HepG2 (cell line): ENCODE measurements around the gene SP7. TPM values are rescaled to one million over a fixed set of nuclear protein-coding genes. Genes with fewer than 3 reads are reported as not detected.
A peak's percentile ranks its signal among the peaks of the same experiment; 100 is the strongest.

Experiments used
- ATAC-seq: fragments of 200-7000 bp; cut with Tn5 transposase; 3 replicates; pipeline ENCODE4 v1.9.1; 2020; ENCODE audit warnings: mild to moderate bottlenecking, moderate library complexity
- BruUV-seq: library from RNA; stranded (reverse); fragments of 400-500 nt; replicated peaks from 2 replicates; lab custom pipeline; 2021; lab: Mats Ljungman, UMichigan
- CTCF ChIA-PET: fragments of 300-600 bp; formaldehyde crosslinking; extraction: SDS; loops from one replicate; lab custom pipeline; 2021; ENCODE audit warnings: low total read pairs, inconsistent platforms, low intra/inter-chr PET ratio; lab: Yijun Ruan, JAX
- POLR2A ChIA-PET: fragments of 350-600 bp; sonication (Branson Sonifier 250); formaldehyde crosslinking; loops from one replicate; lab custom pipeline; 2020; ENCODE audit warnings: antibody characterized with exemption, inconsistent platforms; lab: Yijun Ruan, JAX
- DNase-seq: peaks from one replicate; pipeline ENCODE4 v3.0.0-alpha.2; 2015; ENCODE audit warnings: low spot score
- FAIRE-seq: peaks from 3 replicates; lab custom pipeline; 2011; peaks lifted over from hg19 to GRCh38; lab: Jason Lieb, UNC
- H2AFZ ChIP-seq: one replicate; pipeline ENCODE4 v1.6.1; 2011; ENCODE audit warnings: low read length, inconsistent platforms
- H3K27ac ChIP-seq: fragments of 300-600 bp; 3 replicates; pipeline ENCODE4 v1.8.0; 2011; ENCODE audit warnings: mixed run types, mild to moderate bottlenecking, mixed read lengths, low read length, inconsistent platforms; ENCODE audit not compliant: insufficient read depth; ENCODE audit errors: extremely low read length
- H3K27me3 ChIP-seq, 2 experiments: fragments of 200-600 bp in 1 of 2; 2 replicates in 1 of 2; 3 replicates in 1 of 2; pipeline versions ENCODE4 v1.6.0 to v1.8.0; 2011; ENCODE audit warnings: low read length in 2 of 2, mild to moderate bottlenecking in 2 of 2, moderate library complexity in 2 of 2, inconsistent platforms in 1 of 2; ENCODE audit not compliant: insufficient read depth in 2 of 2, control insufficient read depth in 1 of 2
- H3K36me3 ChIP-seq, 2 experiments: fragments of 200-600 bp in 1 of 2; replicated peaks in 1 of 2; 2 replicates in 1 of 2; 3 replicates in 1 of 2; pipeline versions ENCODE4 v1.5.1 to v1.8.0; 2011; ENCODE audit warnings: low read length in 2 of 2, inconsistent platforms in 1 of 2; ENCODE audit not compliant: insufficient read depth in 2 of 2, control insufficient read depth in 1 of 2
- H3K4me1 ChIP-seq: 2 replicates; pipeline ENCODE4 v1.5.1; 2012; ENCODE audit warnings: low read length, inconsistent platforms; ENCODE audit not compliant: insufficient read depth
- H3K4me2 ChIP-seq: 2 replicates; pipeline ENCODE4 v1.6.0; 2011; ENCODE audit warnings: low read depth, low read length, inconsistent platforms
- H3K4me3 ChIP-seq, 3 experiments: fragments of 200-600 bp in 1 of 3; sonication (generic), shearing (Covaris generic) in 1 of 3; replicated peaks in 1 of 3; 2 replicates each; pipeline ENCODE4 v1.5.1; 2011 to 2016; ENCODE audit warnings: low read length in 3 of 3, inconsistent platforms in 2 of 3, low read depth in 2 of 3, mild to moderate bottlenecking in 2 of 3, control low read depth in 1 of 3, mixed read lengths in 1 of 3; ENCODE audit not compliant: insufficient read depth in 1 of 3
- H3K79me2 ChIP-seq: one replicate; pipeline ENCODE4 v1.6.1; 2011; ENCODE audit warnings: low read length, inconsistent platforms; ENCODE audit not compliant: insufficient read depth
- H3K9ac ChIP-seq: 2 replicates; pipeline ENCODE4 v1.6.0; 2011; ENCODE audit warnings: mild to moderate bottlenecking, low read depth, low read length, inconsistent platforms; ENCODE audit not compliant: insufficient read depth
- H3K9me3 ChIP-seq: 2 replicates; pipeline ENCODE4 v1.5.1; 2012; ENCODE audit warnings: mild to moderate bottlenecking, low read length
- H4K20me1 ChIP-seq: 2 replicates; pipeline ENCODE4 v1.6.0; 2011; ENCODE audit warnings: inconsistent platforms, mild to moderate bottlenecking, low read length, moderate library complexity; ENCODE audit not compliant: insufficient read depth
- BHLHE40 ChIP-seq: IDR thresholded peaks from 2 replicates; pipeline ENCODE4 v1.6.1; 2011; ENCODE audit warnings: low read length, improper control_type of control experiment
- HDAC2 ChIP-seq: sonication (generic); formaldehyde crosslinking; IDR thresholded peaks from 2 replicates; pipeline ENCODE4 v1.4.0; 2020; ENCODE audit warnings: missing genetic modification reagents
- JARID2 ChIP-seq: sonication (generic); formaldehyde crosslinking; IDR thresholded peaks from 2 replicates; pipeline ENCODE4 v1.8.1; 2023; ENCODE audit warnings: missing genetic modification reagents, inconsistent platforms; ENCODE audit not compliant: insufficient replicate concordance
- MIER2 ChIP-seq: IDR thresholded peaks from 2 replicates; pipeline ENCODE4 v1.6.1; 2016; ENCODE audit warnings: missing biosample characterization, missing genetic modification reagents
- MXD4 ChIP-seq: IDR thresholded peaks from 2 replicates; pipeline ENCODE4 v1.6.1; 2016; ENCODE audit warnings: mild to moderate bottlenecking, missing biosample characterization, missing genetic modification reagents
- PHF5A ChIP-seq: IDR thresholded peaks from one replicate; pipeline ENCODE4 v1.6.1; 2018; ENCODE audit warnings: low read depth, missing genetic modification reagents; ENCODE audit not compliant: unreplicated experiment
- PTBP1 ChIP-seq: fragments of 200-400 bp; formaldehyde crosslinking; IDR thresholded peaks from 2 replicates; pipeline ENCODE4 v1.6.1; 2018; ENCODE audit warnings: low read length, low read depth; ENCODE audit not compliant: poor library complexity, severe bottlenecking
- SMARCE1 ChIP-seq: fragments of 450-650 bp; IDR thresholded peaks from 2 replicates; pipeline ENCODE4 v1.6.1; 2017; ENCODE audit warnings: borderline replicate concordance
- TEAD3 ChIP-seq: optimal IDR thresholded peaks from 2 replicates; pipeline ENCODE3; 2016; ENCODE audit warnings: borderline replicate concordance
- ZEB1 ChIP-seq: IDR thresholded peaks from 2 replicates; pipeline ENCODE4 v1.6.1; 2012; ENCODE audit warnings: mild to moderate bottlenecking, low read depth, inconsistent platforms; ENCODE audit not compliant: insufficient replicate concordance
- ZFP37 ChIP-seq: sonication (generic); formaldehyde crosslinking; IDR thresholded peaks from 2 replicates; pipeline ENCODE4 v1.4.0; 2020; ENCODE audit warnings: missing genetic modification reagents, borderline replicate concordance
- ZNF136 ChIP-seq: sonication (generic); formaldehyde crosslinking; IDR thresholded peaks from 2 replicates; pipeline ENCODE4 v1.8.1; 2022; ENCODE audit warnings: low read depth, mild to moderate bottlenecking, moderate library complexity, missing genetic modification reagents
- ZNF24 ChIP-seq: fragments of 450-650 bp; IDR thresholded peaks from 2 replicates; pipeline ENCODE4 v1.6.1; 2017; ENCODE audit warnings: antibody characterized with exemption, mild to moderate bottlenecking
- ZNF274 ChIP-seq: sonication (generic); formaldehyde crosslinking; IDR thresholded peaks from 2 replicates; pipeline ENCODE4 v1.5.1; 2020; ENCODE audit warnings: mild to moderate bottlenecking, missing genetic modification reagents
- ZNF556 ChIP-seq: sonication (generic); formaldehyde crosslinking; IDR thresholded peaks from 2 replicates; pipeline ENCODE4 v1.4.0; 2020; ENCODE audit warnings: mild to moderate bottlenecking, missing genetic modification reagents, borderline replicate concordance
- ZNF598 ChIP-seq: sonication (generic); formaldehyde crosslinking; IDR thresholded peaks from 2 replicates; pipeline ENCODE4 v1.5.1; 2020; ENCODE audit warnings: mild to moderate bottlenecking, missing genetic modification reagents, borderline replicate concordance
- ZNF615 ChIP-seq: sonication (generic); formaldehyde crosslinking; IDR thresholded peaks from 2 replicates; pipeline ENCODE4 v1.5.0; 2020; ENCODE audit warnings: mild to moderate bottlenecking, missing genetic modification reagents, borderline replicate concordance
- ZNF672 ChIP-seq: sonication (generic); formaldehyde crosslinking; IDR thresholded peaks from 2 replicates; pipeline ENCODE4 v1.8.1; 2022; ENCODE audit warnings: missing genetic modification reagents
- WGBS: methylation state at CpG from one replicate; pipeline ENCODE4 v1.1.6; 2017; ENCODE audit warnings: low lambda C conversion rate; 5-methylcytosine and 5-hydroxymethylcytosine counted together
- in situ Hi-C: cut with HindIII; loops from 2 replicates; pipeline ENCODE4 v1.10.0; 2017; ENCODE audit warnings: low pct_unique_long_range_greater_than_20kb; ENCODE audit not compliant: extremely low pct_ligation_motif_present
- intact Hi-C: fragments of 100-400 bp; cut with micrococcal nuclease; formaldehyde crosslinking; loops from one replicate; pipeline ENCODE4 v1.10.0; 2022; ENCODE audit not compliant: unreplicated experiment
- polyA plus RNA-seq, 8 experiments: library from polyadenylated mRNA; depleted of rRNA in 3 of 8; stranded (reverse) in 7 of 8; unstranded in 1 of 8; fragments of >200 nt; fragmentation: Illumina TruSeq in 4 of 8; extraction: Trizol in 4 of 8; gene quantifications; 2 replicates each; pipeline versions ENCODE4 v1.2.1 to v1.2.3, GENCODE V29; 2011 to 2016; ENCODE audit warnings: low read depth in 4 of 8, missing spikeins in 1 of 8, mixed read lengths in 1 of 8; ENCODE audit not compliant: insufficient read depth in 1 of 8
- total RNA-seq, 5 experiments: library from RNA; depleted of rRNA; stranded (reverse); fragments of >200 nt; fragmentation: Illumina TruSeq; extraction: Trizol; gene quantifications; 2 replicates each; pipeline ENCODE4 v1.2.3, GENCODE V29; 2016; ENCODE audit warnings: low read depth in 1 of 5
- TF ChIP-seq, protein P1 (sequence below): sonication (generic); formaldehyde crosslinking; IDR thresholded peaks from 2 replicates; pipeline ENCODE4 v1.5.1; 2020; ENCODE audit warnings: missing genetic modification reagents, mild to moderate bottlenecking, borderline replicate concordance
- TF ChIP-seq, protein P2 (sequence below): sonication (generic); formaldehyde crosslinking; IDR thresholded peaks from 2 replicates; pipeline ENCODE4 v1.8.0; 2022; ENCODE audit warnings: low read depth, missing genetic modification reagents

SP7 gene
- total and polyA plus RNA-seq, 2 of the 13 experiments (the other 11 are each of a cell fraction or from before 2014, with no cell fraction given): not detected

DNA sequence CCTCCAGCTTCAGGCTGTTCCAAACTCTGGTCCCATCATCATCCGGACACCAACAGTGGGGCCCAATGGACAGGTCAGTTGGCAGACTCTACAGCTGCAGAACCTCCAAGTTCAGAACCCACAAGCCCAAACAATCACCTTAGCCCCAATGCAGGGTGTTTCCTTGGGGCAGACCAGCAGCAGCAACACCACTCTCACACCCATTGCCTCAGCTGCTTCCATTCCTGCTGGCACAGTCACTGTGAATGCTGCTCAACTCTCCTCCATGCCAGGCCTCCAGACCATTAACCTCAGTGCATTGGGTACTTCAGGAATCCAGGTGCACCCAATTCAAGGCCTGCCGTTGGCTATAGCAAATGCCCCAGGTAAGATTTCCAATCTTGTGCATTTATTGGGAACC is 47.1 kb upstream of the SP7 start:
- H3K36me3 ChIP-seq: peaks cover 16 to 28% of the 10 kb centered on the region in 2 experiments
- ChIA-PET CTCF (no interaction called here), POLR2A (no interaction called here)
- peak overlapping the region in 2 of 3 experiments; percentile 2 to 13; a peak in 2 of 6 replicates for H3K4me3 ChIP-seq
- H3K27ac ChIP-seq: no peak overlapping the region
- no peaks in the 10 kb centered on the region for H3K9me3 ChIP-seq
- no peak for TF ChIP-seq ZNF274 (CRISPR knock-in tag)
- TF ChIP-seq, protein P1, sequence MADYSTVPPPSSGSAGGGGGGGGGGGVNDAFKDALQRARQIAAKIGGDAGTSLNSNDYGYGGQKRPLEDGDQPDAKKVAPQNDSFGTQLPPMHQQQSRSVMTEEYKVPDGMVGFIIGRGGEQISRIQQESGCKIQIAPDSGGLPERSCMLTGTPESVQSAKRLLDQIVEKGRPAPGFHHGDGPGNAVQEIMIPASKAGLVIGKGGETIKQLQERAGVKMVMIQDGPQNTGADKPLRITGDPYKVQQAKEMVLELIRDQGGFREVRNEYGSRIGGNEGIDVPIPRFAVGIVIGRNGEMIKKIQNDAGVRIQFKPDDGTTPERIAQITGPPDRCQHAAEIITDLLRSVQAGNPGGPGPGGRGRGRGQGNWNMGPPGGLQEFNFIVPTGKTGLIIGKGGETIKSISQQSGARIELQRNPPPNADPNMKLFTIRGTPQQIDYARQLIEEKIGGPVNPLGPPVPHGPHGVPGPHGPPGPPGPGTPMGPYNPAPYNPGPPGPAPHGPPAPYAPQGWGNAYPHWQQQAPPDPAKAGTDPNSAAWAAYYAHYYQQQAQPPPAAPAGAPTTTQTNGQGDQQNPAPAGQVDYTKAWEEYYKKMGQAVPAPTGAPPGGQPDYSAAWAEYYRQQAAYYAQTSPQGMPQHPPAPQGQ: no peak
- no peak for TF ChIP-seq JARID2
- no peak for TF ChIP-seq PHF5A (CRISPR knock-in tag)
- TF ChIP-seq ZNF136 (CRISPR knock-in tag): no peak
- TF ChIP-seq ZFP37 (CRISPR knock-in tag): no peak
- TF ChIP-seq ZEB1: no peak
- no peak for TF ChIP-seq ZNF556 (CRISPR knock-in tag)
- TF ChIP-seq, protein P2, sequence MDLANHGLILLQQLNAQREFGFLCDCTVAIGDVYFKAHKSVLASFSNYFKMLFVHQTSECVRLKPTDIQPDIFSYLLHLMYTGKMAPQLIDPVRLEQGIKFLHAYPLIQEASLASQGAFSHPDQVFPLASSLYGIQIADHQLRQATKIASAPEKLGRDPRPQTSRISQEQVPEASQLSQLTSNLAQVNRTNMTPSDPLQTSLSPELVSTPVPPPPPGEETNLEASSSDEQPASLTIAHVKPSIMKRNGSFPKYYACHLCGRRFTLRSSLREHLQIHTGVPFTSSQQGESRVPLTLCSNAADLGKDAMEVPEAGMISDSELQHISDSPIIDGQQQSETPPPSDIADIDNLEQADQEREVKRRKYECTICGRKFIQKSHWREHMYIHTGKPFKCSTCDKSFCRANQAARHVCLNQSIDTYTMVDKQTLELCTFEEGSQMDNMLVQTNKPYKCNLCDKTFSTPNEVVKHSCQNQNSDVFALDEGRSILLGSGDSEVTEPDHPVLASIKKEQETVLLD (CRISPR knock-in tag): no peak
- TF ChIP-seq ZNF672 (CRISPR knock-in tag): no peak
- TF ChIP-seq ZNF615 (CRISPR knock-in tag): no peak
- no peak for TF ChIP-seq TEAD3
- TF ChIP-seq SMARCE1: no peak
- no peak for TF ChIP-seq MIER2
- no peak for TF ChIP-seq ZNF24
- no peak for TF ChIP-seq HDAC2
- no peak for TF ChIP-seq ZNF598
- no peak for TF ChIP-seq PTBP1
- TF ChIP-seq MXD4 (CRISPR knock-in tag): no peak
- no peak for TF ChIP-seq BHLHE40
- peak overlapping the region; percentile 9; the same call in 1 of the 2 replicates for H3K9ac ChIP-seq
- no peaks in the 10 kb centered on the region for H4K20me1 ChIP-seq
- no peaks in the 10 kb centered on the region; a peak in 1 of 5 replicates for H3K27me3 ChIP-seq
- H2AFZ ChIP-seq: no peak overlapping the region
- in situ Hi-C loops (no loop called here), intact Hi-C loops (loop anchor here (5.0 kb wide), 1 partner anchor 39 kb away; the partner anchor contains the start of gene AMHR2)
- ATAC-seq (no peak), FAIRE-seq (no peak), DNase-seq (no peak)
- H3K4me2 ChIP-seq: peak overlapping the region; percentile 55
- BruUV-seq: no TSS peak
- 92% methylated on average over 1 of the region's 2 CpGs for WGBS
- H3K4me1 ChIP-seq: peaks cover 76% of the 10 kb centered on the region
- H3K79me2 ChIP-seq: peaks cover 52% of the 10 kb centered on the region
